Mesendoderm (in vitro differentiated cells): ENCODE results near the gene KLC3.

Experiments
- DNase-seq: peaks from one replicate; pipeline ENCODE4 v3.0.0; 2013
- H2AK5ac ChIP-seq: 2 replicates; pipeline ENCODE4 v1.6.1; 2013; ENCODE audit warnings: low read length, inconsistent platforms
- H2BK120ac ChIP-seq: 2 replicates; pipeline ENCODE4 v1.6.1; 2013; ENCODE audit warnings: low read depth, mild to moderate bottlenecking, low read length, moderate library complexity, mixed read lengths
- H2BK15ac ChIP-seq: replicated peaks from 2 replicates; pipeline ENCODE4 v1.6.1; 2013; ENCODE audit warnings: low read depth, mild to moderate bottlenecking, moderate library complexity
- H2BK5ac ChIP-seq: 2 replicates; pipeline ENCODE4 v1.6.1; 2013; ENCODE audit warnings: low read length, inconsistent platforms
- H3K18ac ChIP-seq: 2 replicates; pipeline ENCODE4 v1.6.1; 2013; ENCODE audit warnings: mild to moderate bottlenecking, low read length, mixed read lengths
- H3K23ac ChIP-seq: one replicate; pipeline ENCODE4 v1.6.1; 2013; ENCODE audit warnings: low read length
- H3K27ac ChIP-seq: 2 replicates; pipeline ENCODE4 v1.5.1; 2013; ENCODE audit warnings: low read depth, mild to moderate bottlenecking, inconsistent platforms, low read length, moderate library complexity
- H3K27me3 ChIP-seq: 2 replicates; pipeline ENCODE4 v1.6.1; 2013; ENCODE audit warnings: low read length, control low read depth, mild to moderate bottlenecking, inconsistent platforms; ENCODE audit not compliant: insufficient read depth, poor library complexity
- H3K36me3 ChIP-seq: 2 replicates; pipeline ENCODE4 v1.6.1; 2013; ENCODE audit warnings: low read length, inconsistent platforms; ENCODE audit not compliant: control insufficient read depth, insufficient read depth
- H3K4ac ChIP-seq: one replicate; pipeline ENCODE4 v1.6.1; 2013; ENCODE audit warnings: low read depth, mild to moderate bottlenecking, low read length, moderate library complexity
- H3K4me1 ChIP-seq: 2 replicates; pipeline ENCODE4 v1.6.1; 2013; ENCODE audit warnings: low read depth, low read length, inconsistent platforms; ENCODE audit not compliant: control insufficient read depth
- H3K4me2 ChIP-seq: 2 replicates; pipeline ENCODE4 v1.6.1; 2013; ENCODE audit warnings: low read length
- H3K4me3 ChIP-seq: 2 replicates; pipeline ENCODE4 v1.5.1; 2013; ENCODE audit warnings: mild to moderate bottlenecking, low read length
- H3K56ac ChIP-seq: one replicate; pipeline ENCODE4 v1.6.1; 2013; ENCODE audit warnings: low read length
- H3K79me1 ChIP-seq: 2 replicates; pipeline ENCODE4 v1.6.1; 2013; ENCODE audit warnings: low read length, inconsistent platforms
- H3K79me2 ChIP-seq: 2 replicates; pipeline ENCODE4 v1.6.1; 2013; ENCODE audit warnings: mild to moderate bottlenecking, low read length; ENCODE audit not compliant: control insufficient read depth, insufficient read depth
- H3K9ac ChIP-seq: 2 replicates; pipeline ENCODE4 v1.6.1; 2013; ENCODE audit warnings: low read length, inconsistent platforms
- H4K5ac ChIP-seq: one replicate; pipeline ENCODE4 v1.6.1; 2013; ENCODE audit warnings: low read length
- H4K8ac ChIP-seq: one replicate; pipeline ENCODE4 v1.6.1; 2013; ENCODE audit warnings: low read depth, mild to moderate bottlenecking, control low read depth, low read length, moderate library complexity
- WGBS: extraction: QIAGEN DNeasy Blood & Tissue Kit; methylation state at CpG from one replicate; pipeline ENCODE4 v1.1.7; 2013; ENCODE audit warnings: low lambda C conversion rate, missing lambda C conversion rate; ENCODE audit not compliant: insufficient coverage; ENCODE audit errors: extremely low coverage; 5-methylcytosine and 5-hydroxymethylcytosine counted together

The KLC3 gene

DNA sequence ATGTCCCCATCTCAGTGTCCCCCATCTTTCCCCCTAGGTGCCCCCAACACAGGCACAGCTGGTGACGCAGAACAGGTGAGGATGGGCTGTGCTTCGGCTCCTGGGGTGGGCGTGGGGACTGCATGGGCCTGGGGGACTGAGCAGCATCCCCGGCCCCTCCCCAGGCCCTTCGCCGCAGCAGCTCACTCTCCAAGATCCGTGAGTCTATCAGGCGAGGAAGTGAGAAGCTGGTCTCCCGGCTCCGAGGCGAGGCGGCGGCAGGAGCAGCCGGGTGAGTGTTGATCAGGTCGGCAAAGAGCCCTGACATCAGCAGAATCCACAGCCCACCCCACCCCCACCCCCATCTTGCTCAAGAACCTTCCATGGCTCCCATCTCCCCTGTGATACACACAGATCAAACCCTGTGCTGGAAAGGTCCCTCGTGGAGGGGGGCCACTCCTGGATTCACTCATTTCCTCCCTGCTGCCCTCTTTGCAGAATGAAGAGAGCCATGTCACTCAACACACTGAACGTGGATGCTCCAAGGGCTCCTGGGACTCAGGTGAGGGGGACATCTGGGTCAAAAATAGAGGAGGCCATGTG is 10.0 kb downstream of the KLC3 start:
- Histone ChIP-seq H3K79me1 (no peaks in the 10 kb centered on the region), H4K8ac (no peak overlapping the region), H3K36me3 (peaks cover 10% of the 10 kb centered on the region), H3K9ac (no peak overlapping the region), H2AK5ac (no peak overlapping the region), H3K4ac (no peak overlapping the region), H3K79me2 (no peaks in the 10 kb centered on the region), H3K56ac (no peak overlapping the region), H3K23ac (no peak overlapping the region), H3K27ac (no peak overlapping the region), H3K27me3 (no peaks in the 10 kb centered on the region), H3K4me3 (no peak overlapping the region), H2BK5ac (no peak overlapping the region), H3K4me1 (no peaks in the 10 kb centered on the region), H3K4me2 (no peak overlapping the region), H3K18ac (no peak overlapping the region), H2BK120ac (no peak overlapping the region), H2BK15ac (no peak overlapping the region), H4K5ac (no peak overlapping the region)
- DNase-seq = no peak
- no CpG with 5 or more reads among the region's 17 CpGs for WGBS

DNA sequence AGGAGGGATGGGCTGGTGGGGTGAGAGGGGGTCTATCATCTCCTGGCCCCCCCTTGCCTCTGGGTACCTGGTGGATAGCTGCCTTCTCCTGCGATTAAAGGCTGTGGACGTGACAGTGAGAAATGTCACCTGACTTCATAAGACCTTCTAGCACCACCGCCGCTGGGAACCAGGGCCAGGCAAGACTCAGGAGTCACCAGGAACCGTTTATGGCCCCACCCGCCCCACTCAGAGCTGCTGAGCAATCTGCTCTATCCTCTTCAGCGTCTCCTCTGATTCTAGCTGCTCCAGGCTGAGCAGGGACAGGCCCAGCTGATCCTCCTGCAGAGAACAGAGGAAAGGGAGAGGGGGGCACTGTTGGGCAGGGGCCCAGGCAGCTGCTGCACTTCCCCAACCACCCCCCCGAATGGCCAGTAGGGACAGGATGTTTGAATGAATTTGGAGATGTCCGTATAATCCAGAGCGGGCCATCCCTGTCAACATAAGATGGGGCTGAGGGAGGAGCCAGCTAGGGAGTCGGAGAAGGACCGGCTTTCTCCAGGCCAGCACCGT is 10.9 kb downstream of the KLC3 start:
- Histone ChIP-seq H3K23ac (no peak overlapping the region), H3K4ac (no peak overlapping the region), H3K27me3 (no peaks in the 10 kb centered on the region), H2BK5ac (no peak overlapping the region), H4K5ac (no peak overlapping the region), H4K8ac (no peak overlapping the region), H2BK15ac (no peak overlapping the region), H3K56ac (no peak overlapping the region), H3K79me2 (no peaks in the 10 kb centered on the region), H3K79me1 (no peaks in the 10 kb centered on the region), H3K9ac (no peak overlapping the region), H3K4me3 (no peak overlapping the region), H3K4me2 (no peak overlapping the region), H2BK120ac (no peak overlapping the region), H3K36me3 (peaks cover 10% of the 10 kb centered on the region), H3K18ac (no peak overlapping the region), H3K27ac (no peak overlapping the region), H3K4me1 (no peaks in the 10 kb centered on the region), H2AK5ac (no peak overlapping the region)
- DNase-seq = no peak
- no CpG with 5 or more reads among the region's 13 CpGs for WGBS

DNA sequence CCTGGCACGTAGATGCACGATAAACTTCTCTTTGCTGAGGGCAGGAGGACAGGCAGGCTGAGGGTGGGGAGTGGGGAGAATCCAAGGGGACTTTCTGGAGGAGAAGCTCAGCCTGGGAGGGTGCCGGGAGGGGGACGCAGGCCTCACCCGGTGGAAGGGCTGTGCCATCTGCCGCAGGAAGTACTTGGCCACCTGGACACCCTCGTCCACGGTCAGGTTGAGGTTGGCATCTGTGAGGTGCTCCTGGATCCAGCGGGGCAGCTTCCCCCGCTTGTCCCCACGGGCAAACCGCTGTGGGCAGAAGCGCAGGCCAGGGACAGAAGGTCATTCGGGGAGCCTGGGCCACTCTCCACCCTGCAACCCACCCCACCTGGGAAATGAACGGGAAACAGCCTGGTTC is 11.5 kb downstream of the KLC3 start:
- H2BK5ac ChIP-seq = no peak overlapping the region
- H3K18ac ChIP-seq = no peak overlapping the region

DNA sequence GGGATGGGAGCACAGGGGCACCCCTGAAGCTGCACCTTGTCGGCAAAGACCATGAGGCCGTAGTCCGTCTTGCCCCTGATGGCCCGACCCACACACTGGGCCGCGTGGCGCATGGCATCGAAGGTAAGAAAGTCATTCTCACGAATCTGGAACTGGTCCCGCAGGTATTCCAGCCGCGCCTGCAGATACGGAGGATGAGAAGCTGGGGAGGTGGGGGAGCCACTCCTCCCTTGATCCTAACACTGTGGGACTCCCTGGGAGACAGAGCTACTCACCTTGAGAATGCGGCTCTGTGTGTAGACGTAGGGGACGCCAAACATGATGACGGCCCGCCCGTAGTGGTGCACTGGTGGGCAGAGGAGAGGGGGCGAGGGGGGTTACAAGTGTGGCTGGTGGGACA is 11.9 kb downstream of the KLC3 start:
- Histone ChIP-seq H3K79me1 (no peaks in the 10 kb centered on the region), H3K79me2 (no peaks in the 10 kb centered on the region), H3K36me3 (peaks cover 14% of the 10 kb centered on the region), H3K18ac (no peak overlapping the region), H3K4me1 (no peaks in the 10 kb centered on the region), H4K5ac (no peak overlapping the region), H2BK15ac (no peak overlapping the region), H3K27ac (no peak overlapping the region), H4K8ac (no peak overlapping the region), H3K4ac (no peak overlapping the region), H3K56ac (no peak overlapping the region), H3K4me3 (no peak overlapping the region), H3K23ac (no peak overlapping the region), H2BK5ac (no peak overlapping the region), H3K9ac (no peak overlapping the region), H3K27me3 (no peaks in the 10 kb centered on the region), H2AK5ac (no peak overlapping the region), H3K4me2 (no peak overlapping the region), H2BK120ac (no peak overlapping the region)
- WGBS = no CpG with 5 or more reads among the region's 20 CpGs
- DNase-seq = no peak

More for the DNA sequence above, 11.5 kb downstream of the KLC3 start:
- Histone ChIP-seq H2BK15ac (no peak overlapping the region), H4K5ac (no peak overlapping the region), H3K27me3 (no peaks in the 10 kb centered on the region), H3K79me2 (no peaks in the 10 kb centered on the region), H3K4ac (no peak overlapping the region), H3K27ac (no peak overlapping the region), H2AK5ac (no peak overlapping the region), H2BK120ac (no peak overlapping the region), H4K8ac (no peak overlapping the region), H3K4me1 (no peaks in the 10 kb centered on the region), H3K56ac (no peak overlapping the region), H3K23ac (no peak overlapping the region), H3K9ac (no peak overlapping the region), H3K4me2 (no peak overlapping the region), H3K4me3 (no peak overlapping the region), H3K36me3 (peaks cover 14% of the 10 kb centered on the region), H3K79me1 (no peaks in the 10 kb centered on the region)
- no peak for DNase-seq
- no CpG with 5 or more reads among the region's 15 CpGs for WGBS

DNA sequence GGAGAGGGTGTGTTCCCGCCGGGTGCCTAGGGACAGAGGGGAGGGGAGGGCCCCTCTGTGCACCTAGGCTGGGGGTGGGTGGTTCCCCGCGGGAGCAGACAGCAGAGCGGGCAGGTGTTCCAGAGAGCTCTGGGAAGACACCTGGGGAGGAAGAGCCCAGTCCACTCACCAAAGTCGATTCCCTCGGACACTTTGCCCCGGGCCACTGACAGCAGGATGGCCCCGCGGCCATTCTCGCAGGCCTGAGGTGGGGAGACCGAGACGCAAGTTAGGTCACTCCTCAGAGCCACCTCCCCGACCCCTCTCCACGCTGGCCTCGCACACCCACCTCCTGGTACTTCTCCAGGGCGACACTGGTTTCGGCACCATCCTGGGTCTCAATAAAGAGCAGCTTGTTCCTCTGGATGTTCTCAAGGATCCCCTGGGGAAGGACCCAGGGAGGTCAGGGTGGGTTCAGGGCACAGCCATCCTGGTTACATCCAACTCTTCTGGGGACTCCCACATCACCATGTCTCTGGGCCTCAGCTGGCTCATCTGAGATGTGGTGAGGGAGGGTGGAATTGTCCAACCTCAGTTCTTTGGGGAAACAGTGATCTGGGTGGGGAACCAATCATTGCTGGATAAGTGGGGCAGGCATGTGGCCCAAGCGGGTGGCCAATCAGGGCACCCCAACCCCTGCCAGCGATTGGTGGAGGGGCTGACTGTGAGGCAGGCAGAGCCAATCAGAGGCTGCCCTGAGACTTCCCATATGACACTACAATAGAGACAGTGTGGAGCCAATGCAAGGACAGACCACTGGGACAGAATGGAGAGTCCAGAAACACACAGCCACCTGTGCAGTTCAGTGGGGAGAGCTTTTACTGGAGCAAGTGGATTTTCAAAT is 12.6 kb downstream of the KLC3 start:
- no peak overlapping the region for H3K4ac ChIP-seq
- no peak overlapping the region for H3K27ac ChIP-seq
- H4K8ac ChIP-seq = no peak overlapping the region
- no peak overlapping the region for H2AK5ac ChIP-seq
- no peak overlapping the region for H3K23ac ChIP-seq
- H3K4me3 ChIP-seq = no peak overlapping the region
- H2BK5ac ChIP-seq = no peak overlapping the region
- H3K56ac ChIP-seq = no peak overlapping the region
- DNase-seq = no peak
- H3K4me1 ChIP-seq = no peaks in the 10 kb centered on the region
- no CpG with 5 or more reads among the region's 20 CpGs for WGBS
- H2BK15ac ChIP-seq = no peak overlapping the region
- peaks cover 14% of the 10 kb centered on the region for H3K36me3 ChIP-seq
- no peaks in the 10 kb centered on the region for H3K79me1 ChIP-seq
- H3K27me3 ChIP-seq = no peaks in the 10 kb centered on the region
- H3K18ac ChIP-seq = no peak overlapping the region
- H3K9ac ChIP-seq = no peak overlapping the region
- H2BK120ac ChIP-seq = no peak overlapping the region
- no peak overlapping the region for H3K4me2 ChIP-seq
- no peaks in the 10 kb centered on the region for H3K79me2 ChIP-seq
- no peak overlapping the region for H4K5ac ChIP-seq
